ENCODE data around the gene BEND7. TPM values are rescaled to one million over a fixed set of nuclear protein-coding genes. Genes with fewer than 3 reads are reported as not detected.

BEND7 gene
- total and polyA plus RNA-seq, 7 donors, result 5.3 to 27.2 (median 11.8) TPM

- H3K27me3 ChIP-seq, result no peaks in the 10 kb centered on the region
- WGBS, 2 donors, result 22 to 59% methylated on average over 10 of the region's 10 CpGs
- H3K4me3 ChIP-seq, result peak overlapping the region; percentile 55 to 72 (median 68)
- no peak for DNase-seq
- peaks cover 0 to 31% (median 24%) of the 10 kb centered on the region in 4 donors for H3K4me1 ChIP-seq
- intact Hi-C loops (cut with DNase I), result loop anchor here (5.0 kb wide), 1 partner anchor 60 kb away; the partner anchor contains the start of gene PRPF18
- H3K36me3 ChIP-seq, result peaks cover 0 to 5% (median 0%) of the 10 kb centered on the region in 4 donors
- peak overlapping the region; percentile 81 to 91 (median 85) for H3K27ac ChIP-seq
- H3K9me3 ChIP-seq, result no peaks in the 10 kb centered on the region
- TF ChIP-seq CTCF (IDR thresholded peaks at IDR 0.05) (no peak), POLR2A (IDR thresholded peaks at IDR 0.05) (no peak), POLR2AphosphoS5 (IDR thresholded peaks at IDR 0.05) (no peak), EP300 (IDR thresholded peaks at IDR 0.05) (no peak)
These were observed 1.6 kb downstream of the BEND7 start for GRCh38 chr10:13526948-13527863.

GRCh38 chr10:13525663-13526062, 3.2 kb downstream of the BEND7 start:
- 83 to 86% methylated on average over 3 of the region's 3 CpGs for WGBS, 2 donors
- H3K27me3 ChIP-seq, result no peaks in the 10 kb centered on the region
- H3K27ac ChIP-seq, result no peak overlapping the region
- H3K9me3 ChIP-seq, result no peaks in the 10 kb centered on the region
- no peak for DNase-seq
- intact Hi-C loops (cut with DNase I), result loop anchor here (5.0 kb wide), 1 partner anchor 62 kb away; the partner anchor contains the start of gene PRPF18
- TF ChIP-seq CTCF (IDR thresholded peaks at IDR 0.05) (no peak), POLR2A (IDR thresholded peaks at IDR 0.05) (no peak), POLR2AphosphoS5 (IDR thresholded peaks at IDR 0.05) (no peak), EP300 (IDR thresholded peaks at IDR 0.05) (no peak)
- peaks cover 0 to 5% (median 0%) of the 10 kb centered on the region in 4 donors for H3K36me3 ChIP-seq
- no peak overlapping the region for H3K4me3 ChIP-seq
- H3K4me1 ChIP-seq, result peaks cover 0 to 43% (median 30%) of the 10 kb centered on the region in 4 donors

GRCh38 chr10:13521026-13521425, 7.8 kb downstream of the BEND7 start:
- 86% methylated on average over 7 of the region's 7 CpGs for WGBS, 2 donors
- no peak for TF ChIP-seq CTCF (IDR thresholded peaks at IDR 0.05)
- TF ChIP-seq POLR2AphosphoS5 (IDR thresholded peaks at IDR 0.05), result no peak
- no peak for TF ChIP-seq EP300 (IDR thresholded peaks at IDR 0.05)
- no peak for TF ChIP-seq POLR2A (IDR thresholded peaks at IDR 0.05)
- no peak for DNase-seq
- intact Hi-C loops (cut with DNase I), result no loop called here
- H3K36me3 ChIP-seq, result peaks cover 0 to 5% (median 0%) of the 10 kb centered on the region in 4 donors
- H3K4me3 ChIP-seq, result no peak overlapping the region
- H3K27ac ChIP-seq, result peak overlapping the region in 1 of 4 donors; percentile 5
- no peaks in the 10 kb centered on the region for H3K27me3 ChIP-seq
- no peaks in the 10 kb centered on the region for H3K9me3 ChIP-seq
- H3K4me1 ChIP-seq, result peaks cover 0 to 34% (median 21%) of the 10 kb centered on the region in 4 donors

- no peak for DNase-seq
- intact Hi-C loops (cut with DNase I), result no loop called here
- H3K27ac ChIP-seq, result no peak overlapping the region
- WGBS, 2 donors, result 94% methylated on average over 8 of the region's 8 CpGs
- H3K36me3 ChIP-seq, result peaks cover 0 to 5% (median 0%) of the 10 kb centered on the region in 4 donors
- H3K4me3 ChIP-seq, result no peak overlapping the region
- no peaks in the 10 kb centered on the region for H3K9me3 ChIP-seq
- TF ChIP-seq POLR2AphosphoS5 (IDR thresholded peaks at IDR 0.05), result no peak
- no peak for TF ChIP-seq POLR2A (IDR thresholded peaks at IDR 0.05)
- no peaks in the 10 kb centered on the region for H3K27me3 ChIP-seq
- H3K4me1 ChIP-seq, result peaks cover 0 to 37% (median 21%) of the 10 kb centered on the region in 4 donors
These were observed 8.6 kb downstream of the BEND7 start for GRCh38 chr10:13520194-13520593.

GRCh38 chr10:13518076-13518692, 10.6 kb downstream of the BEND7 start:
- peak overlapping the region in 1 of 4 donors; percentile 16 for H3K4me3 ChIP-seq
- intact Hi-C loops (cut with DNase I), result no loop called here
- no peaks in the 10 kb centered on the region for H3K27me3 ChIP-seq
- WGBS, 2 donors, result 69 to 83% methylated on average over 8 of the region's 8 CpGs
- H3K9me3 ChIP-seq, result no peaks in the 10 kb centered on the region
- H3K36me3 ChIP-seq, result no peaks in the 10 kb centered on the region
- TF ChIP-seq POLR2A (IDR thresholded peaks at IDR 0.05) (no peak), CTCF (IDR thresholded peaks at IDR 0.05) (peak in 3 of 4 experiments; percentile 4 to 41 (median 39))
- DNase-seq, result no peak
- H3K27ac ChIP-seq, result peak overlapping the region in 3 of 4 donors; percentile 7 to 44 (median 21)
- peaks cover 0 to 43% (median 21%) of the 10 kb centered on the region in 4 donors for H3K4me1 ChIP-seq
